ENCODE data around the gene GRIK4. TPM values are rescaled to one million over a fixed set of nuclear protein-coding genes. Genes with fewer than 3 reads are reported as not detected.

The GRIK4 gene
- total and polyA plus RNA-seq, 2 donors (not counting 1 experiment from before 2014, with no cell fraction given): 0.12 to 0.27 TPM

DNA sequence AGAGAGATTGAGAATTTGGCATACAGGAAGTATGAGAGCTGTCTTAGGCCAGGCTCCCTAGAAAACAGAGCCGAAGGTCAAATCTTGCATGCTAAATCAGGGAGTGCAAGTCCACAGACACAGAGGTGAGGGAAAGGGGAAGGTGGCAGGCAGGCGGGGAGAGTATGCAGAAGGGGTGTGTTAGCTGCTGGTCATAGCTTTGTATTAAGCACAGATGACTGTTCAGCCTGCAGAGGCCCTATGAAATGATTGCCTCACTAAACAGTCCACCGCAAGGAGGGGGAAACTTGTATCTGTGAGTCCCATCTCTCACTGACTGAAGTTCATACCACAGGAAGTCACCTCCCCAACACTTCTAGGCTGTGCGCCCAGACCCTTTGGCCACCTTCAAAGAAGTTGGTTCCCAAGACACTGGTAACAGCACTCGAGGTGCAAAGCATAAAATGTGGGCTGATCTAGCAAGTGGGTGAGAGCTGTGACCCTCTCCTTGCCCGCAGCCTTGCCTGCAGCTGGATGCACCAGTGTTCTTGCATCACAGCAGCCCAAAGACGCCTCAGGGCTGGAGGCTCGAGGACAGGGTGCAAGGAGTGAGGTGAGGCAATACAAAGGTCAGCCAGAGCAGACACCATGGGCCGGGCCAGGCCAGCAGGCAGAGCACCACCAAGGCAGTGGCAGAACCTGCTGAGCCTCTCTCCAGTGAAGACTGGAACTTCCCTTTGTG, 397.1 kb downstream of the GRIK4 start:
- H3K4me1 ChIP-seq (ENCODE audit: control insufficient read depth in 2 of 2, insufficient read depth in 2 of 2, low read length in 2 of 2): no peaks in the 10 kb centered on the region
- no peak for ATAC-seq (ENCODE audit: low read depth)
- CTCF ChIA-PET: interaction anchor here (0.5 kb wide), 1 partner anchor 189 kb away, joined by 3 read pairs; no protein-coding TSS in a partner anchor
- no peak overlapping the region for H2AFZ ChIP-seq (ENCODE audit: insufficient read depth, low read depth, low read length, poor library complexity, severe bottlenecking)
- H3K27me3 ChIP-seq (replicated peaks in 1 of 4; ENCODE audit: control extremely low read depth in 1 of 4, control insufficient read depth in 3 of 4, insufficient read depth in 4 of 4, low read length in 3 of 4): peaks cover 0 to 12% (median 0%) of the 10 kb centered on the region in 4 experiments
- no peak overlapping the region for H3K4me2 ChIP-seq (replicated peaks; ENCODE audit: low read depth, low read length, poor library complexity, severe bottlenecking)
- intact Hi-C loops (cut with micrococcal nuclease): no loop called here
- Mint-ChIP-seq H3K4me1 (no peaks in the 10 kb centered on the region), H3K27me3 (peaks cover 31% of the 10 kb centered on the region), H3K4me3 (no peak overlapping the region), H3K27ac (no peak overlapping the region), H3K9me3 (ENCODE audit: insufficient read depth) (no peaks in the 10 kb centered on the region)
- POLR2A ChIA-PET: no interaction called here
- no peak overlapping the region for H3K27ac ChIP-seq (ENCODE audit: low read length in 2 of 2)
- H3K4me3 ChIP-seq (ENCODE audit: control extremely low read depth in 1 of 5, extremely low read depth in 1 of 5, insufficient read depth in 1 of 5, low read depth in 2 of 5, low read length in 4 of 5): no peak overlapping the region
- no peak overlapping the region for H3K9ac ChIP-seq (ENCODE audit: low read length)
- no peak for DNase-seq
- H3K36me3 ChIP-seq (replicated peaks in 1 of 2; ENCODE audit: control extremely low read depth in 1 of 2, control insufficient read depth in 1 of 2, extremely low read depth in 1 of 2, insufficient read depth in 2 of 2, low read length in 1 of 2): no peaks in the 10 kb centered on the region
- no peaks in the 10 kb centered on the region for H4K20me1 ChIP-seq (ENCODE audit: control insufficient read depth, insufficient read depth, low read length, poor library complexity, severe bottlenecking)
- WGBS (ENCODE audit: insufficient coverage): 74% methylated on average over 8 of the region's 9 CpGs
- H3K79me2 ChIP-seq (ENCODE audit: control insufficient read depth, insufficient read depth, low read length): no peaks in the 10 kb centered on the region
- no peak for TF ChIP-seq EZH2 (IDR thresholded peaks at IDR 0.05; ENCODE audit: borderline replicate concordance, insufficient read depth, low read depth, low read length, poor library complexity, severe bottlenecking)
- TF ChIP-seq, protein P1, sequence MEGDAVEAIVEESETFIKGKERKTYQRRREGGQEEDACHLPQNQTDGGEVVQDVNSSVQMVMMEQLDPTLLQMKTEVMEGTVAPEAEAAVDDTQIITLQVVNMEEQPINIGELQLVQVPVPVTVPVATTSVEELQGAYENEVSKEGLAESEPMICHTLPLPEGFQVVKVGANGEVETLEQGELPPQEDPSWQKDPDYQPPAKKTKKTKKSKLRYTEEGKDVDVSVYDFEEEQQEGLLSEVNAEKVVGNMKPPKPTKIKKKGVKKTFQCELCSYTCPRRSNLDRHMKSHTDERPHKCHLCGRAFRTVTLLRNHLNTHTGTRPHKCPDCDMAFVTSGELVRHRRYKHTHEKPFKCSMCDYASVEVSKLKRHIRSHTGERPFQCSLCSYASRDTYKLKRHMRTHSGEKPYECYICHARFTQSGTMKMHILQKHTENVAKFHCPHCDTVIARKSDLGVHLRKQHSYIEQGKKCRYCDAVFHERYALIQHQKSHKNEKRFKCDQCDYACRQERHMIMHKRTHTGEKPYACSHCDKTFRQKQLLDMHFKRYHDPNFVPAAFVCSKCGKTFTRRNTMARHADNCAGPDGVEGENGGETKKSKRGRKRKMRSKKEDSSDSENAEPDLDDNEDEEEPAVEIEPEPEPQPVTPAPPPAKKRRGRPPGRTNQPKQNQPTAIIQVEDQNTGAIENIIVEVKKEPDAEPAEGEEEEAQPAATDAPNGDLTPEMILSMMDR (IDR thresholded peaks at IDR 0.05): no peak
- no peaks in the 10 kb centered on the region for H3K9me3 ChIP-seq (ENCODE audit: control extremely low read depth in 1 of 3, control insufficient read depth in 2 of 3, insufficient read depth in 1 of 3, low read length in 2 of 3)

DNA sequence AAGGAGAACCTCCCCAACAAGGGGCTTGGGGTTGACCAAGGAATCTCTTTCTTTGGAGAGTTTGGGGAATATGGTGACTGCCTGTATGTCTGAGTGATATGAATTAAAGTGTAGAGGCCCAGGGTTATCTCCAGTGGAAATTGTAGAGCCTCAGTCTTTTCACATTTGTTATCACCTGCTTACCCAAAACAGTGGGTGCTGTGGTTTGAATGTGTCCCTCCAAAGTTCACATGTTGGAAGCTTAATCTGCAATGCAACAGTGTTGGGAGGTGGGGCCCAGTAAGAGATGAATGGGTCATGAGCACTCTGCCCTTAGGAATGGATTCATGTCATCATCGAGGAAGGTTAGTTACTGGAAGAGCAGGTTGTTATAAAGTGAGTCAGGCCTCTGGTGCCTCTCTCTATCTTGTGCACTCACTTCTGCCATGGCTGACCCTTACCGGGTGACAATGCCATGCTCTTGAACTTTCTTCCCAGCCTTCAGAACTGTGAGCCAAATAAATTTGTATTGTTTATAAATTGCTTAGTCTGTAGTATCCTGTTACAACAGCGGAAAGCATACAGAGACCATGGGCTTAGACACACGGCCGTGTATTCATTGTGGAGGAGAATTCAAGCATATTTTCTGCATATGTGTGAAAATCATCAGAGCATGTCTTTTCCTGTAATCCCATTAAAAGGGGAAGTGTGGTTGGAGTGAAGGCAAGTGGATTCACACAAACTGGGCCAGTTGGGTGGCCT, 398.3 kb downstream of the GRIK4 start:
- Histone ChIP-seq H2AFZ (ENCODE audit: insufficient read depth, low read depth, low read length, poor library complexity, severe bottlenecking) (no peak overlapping the region), H3K79me2 (ENCODE audit: control insufficient read depth, insufficient read depth, low read length) (no peaks in the 10 kb centered on the region), H3K36me3 (replicated peaks in 1 of 2; ENCODE audit: control extremely low read depth in 1 of 2, control insufficient read depth in 1 of 2, extremely low read depth in 1 of 2, insufficient read depth in 2 of 2, low read length in 1 of 2) (no peaks in the 10 kb centered on the region), H3K27ac (ENCODE audit: low read length in 2 of 2) (no peak overlapping the region), H3K4me3 (ENCODE audit: control extremely low read depth in 1 of 5, extremely low read depth in 1 of 5, insufficient read depth in 1 of 5, low read depth in 2 of 5, low read length in 4 of 5) (no peak overlapping the region), H3K9ac (ENCODE audit: low read length) (no peak overlapping the region), H4K20me1 (ENCODE audit: control insufficient read depth, insufficient read depth, low read length, poor library complexity, severe bottlenecking) (no peaks in the 10 kb centered on the region), H3K4me1 (ENCODE audit: control insufficient read depth in 2 of 2, insufficient read depth in 2 of 2, low read length in 2 of 2) (no peaks in the 10 kb centered on the region), H3K9me3 (ENCODE audit: control extremely low read depth in 1 of 3, control insufficient read depth in 2 of 3, insufficient read depth in 1 of 3, low read length in 2 of 3) (no peaks in the 10 kb centered on the region), H3K4me2 (replicated peaks; ENCODE audit: low read depth, low read length, poor library complexity, severe bottlenecking) (no peak overlapping the region), H3K27me3 (replicated peaks in 1 of 4; ENCODE audit: control extremely low read depth in 1 of 4, control insufficient read depth in 3 of 4, insufficient read depth in 4 of 4, low read length in 3 of 4) (peaks cover 0 to 8% (median 0%) of the 10 kb centered on the region in 4 experiments)
- 83% methylated on average over 3 of the region's 5 CpGs for WGBS (ENCODE audit: insufficient coverage)
- intact Hi-C loops (cut with micrococcal nuclease): no loop called here
- no peak for TF ChIP-seq EZH2 (IDR thresholded peaks at IDR 0.05; ENCODE audit: borderline replicate concordance, insufficient read depth, low read depth, low read length, poor library complexity, severe bottlenecking)
- TF ChIP-seq, protein P1 (IDR thresholded peaks at IDR 0.05): no peak
- DNase-seq: no peak
- Mint-ChIP-seq H3K4me3 (no peak overlapping the region), H3K9me3 (ENCODE audit: insufficient read depth) (no peaks in the 10 kb centered on the region), H3K4me1 (no peaks in the 10 kb centered on the region), H3K27ac (no peak overlapping the region), H3K27me3 (peaks cover 37% of the 10 kb centered on the region)
- no peak for ATAC-seq (ENCODE audit: low read depth)
- ChIA-PET POLR2A (no interaction called here), CTCF (no interaction called here)
